ENCODE results near the gene PNPLA8. TPM values are rescaled to one million over a fixed set of nuclear protein-coding genes. Genes with fewer than 3 reads are reported as not detected.

Gene PNPLA8
- total and polyA plus RNA-seq, 4 donors: 14.7 to 30.3 (median 23.0) TPM

DNA sequence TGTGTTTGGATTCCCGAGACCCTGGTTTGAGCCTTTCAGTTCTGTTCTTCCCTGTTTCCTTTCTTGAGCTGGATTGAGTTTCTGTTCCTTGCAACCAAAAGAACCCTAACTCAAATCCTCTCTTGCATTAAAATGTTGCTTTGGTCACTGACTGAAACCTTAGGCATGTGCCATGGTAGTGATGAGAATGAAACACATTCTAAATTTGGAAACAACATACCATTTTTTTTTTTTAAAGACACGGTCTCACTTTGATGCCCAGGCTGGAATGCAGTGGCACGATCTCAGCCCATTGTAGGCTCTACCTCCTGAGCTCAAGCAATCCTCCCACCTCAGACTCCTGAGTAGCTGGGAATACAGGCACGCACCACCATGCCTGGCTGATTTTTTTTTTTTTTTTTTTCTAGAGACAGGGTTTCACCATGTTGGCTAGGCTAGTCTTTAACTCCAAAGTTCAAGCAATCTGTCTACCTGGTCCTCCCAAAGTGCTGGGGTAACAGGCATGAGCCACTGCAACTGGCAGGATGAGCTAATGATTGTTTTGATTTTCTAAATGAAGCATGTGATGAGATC is 35.2 kb upstream of the PNPLA8 start:
- DNase-seq (ENCODE audit: low spot score): no peak
- Histone ChIP-seq H3K9me3 (ENCODE audit: control insufficient read depth in 4 of 4, low read length in 3 of 4) (peaks cover 2 to 8% (median 4%) of the 10 kb centered on the region in 4 donors), H3K27me3 (ENCODE audit: control insufficient read depth in 4 of 4, insufficient read depth in 4 of 4, low read length in 3 of 4) (no peaks in the 10 kb centered on the region), H3K36me3 (ENCODE audit: control insufficient read depth in 4 of 4, insufficient read depth in 3 of 4, low read depth in 1 of 4, low read length in 3 of 4) (peaks cover 0 to 4% (median 1%) of the 10 kb centered on the region in 4 donors), H3K9ac (ENCODE audit: low read depth in 1 of 2, low read length in 2 of 2) (no peak overlapping the region), H3K27ac (ENCODE audit: low read depth in 1 of 2, low read length in 2 of 2) (no peak overlapping the region), H3K4me1 (ENCODE audit: control insufficient read depth in 4 of 4, insufficient read depth in 4 of 4, low read length in 3 of 4) (peaks cover 0 to 3% (median 0%) of the 10 kb centered on the region in 4 donors), H3K4me3 (ENCODE audit: low read depth in 1 of 3, low read length in 3 of 3) (no peak overlapping the region)
- TF ChIP-seq RXRA (IDR thresholded peaks at IDR 0.05) (no peak), GABPA (IDR thresholded peaks at IDR 0.05 in 1 of 2, conservative IDR thresholded peaks at IDR 0.05 in 1 of 2) (no peak), FOXA2 (IDR thresholded peaks at IDR 0.05) (no peak), JUND (IDR thresholded peaks at IDR 0.05) (no peak), SP1 (IDR thresholded peaks at IDR 0.05) (no peak), FOXA1 (IDR thresholded peaks at IDR 0.05) (no peak), TAF1 (conservative IDR thresholded peaks at IDR 0.05) (no peak), YY1 (IDR thresholded peaks at IDR 0.05) (no peak), HNF4A (conservative IDR thresholded peaks at IDR 0.05) (no peak), RAD21 (IDR thresholded peaks at IDR 0.05) (no peak), EGR1 (IDR thresholded peaks at IDR 0.05; ENCODE audit: low read depth in 2 of 2) (no peak), NR2F2 (IDR thresholded peaks at IDR 0.05) (no peak), HNF4G (IDR thresholded peaks at IDR 0.05) (no peak)
- TF ChIP-seq, protein P1, sequence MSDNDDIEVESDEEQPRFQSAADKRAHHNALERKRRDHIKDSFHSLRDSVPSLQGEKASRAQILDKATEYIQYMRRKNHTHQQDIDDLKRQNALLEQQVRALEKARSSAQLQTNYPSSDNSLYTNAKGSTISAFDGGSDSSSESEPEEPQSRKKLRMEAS (IDR thresholded peaks at IDR 0.05): no peak
- TF ChIP-seq, protein P2, sequence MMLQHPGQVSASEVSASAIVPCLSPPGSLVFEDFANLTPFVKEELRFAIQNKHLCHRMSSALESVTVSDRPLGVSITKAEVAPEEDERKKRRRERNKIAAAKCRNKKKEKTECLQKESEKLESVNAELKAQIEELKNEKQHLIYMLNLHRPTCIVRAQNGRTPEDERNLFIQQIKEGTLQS (IDR thresholded peaks at IDR 0.05): no peak
- TF ChIP-seq, protein P3, sequence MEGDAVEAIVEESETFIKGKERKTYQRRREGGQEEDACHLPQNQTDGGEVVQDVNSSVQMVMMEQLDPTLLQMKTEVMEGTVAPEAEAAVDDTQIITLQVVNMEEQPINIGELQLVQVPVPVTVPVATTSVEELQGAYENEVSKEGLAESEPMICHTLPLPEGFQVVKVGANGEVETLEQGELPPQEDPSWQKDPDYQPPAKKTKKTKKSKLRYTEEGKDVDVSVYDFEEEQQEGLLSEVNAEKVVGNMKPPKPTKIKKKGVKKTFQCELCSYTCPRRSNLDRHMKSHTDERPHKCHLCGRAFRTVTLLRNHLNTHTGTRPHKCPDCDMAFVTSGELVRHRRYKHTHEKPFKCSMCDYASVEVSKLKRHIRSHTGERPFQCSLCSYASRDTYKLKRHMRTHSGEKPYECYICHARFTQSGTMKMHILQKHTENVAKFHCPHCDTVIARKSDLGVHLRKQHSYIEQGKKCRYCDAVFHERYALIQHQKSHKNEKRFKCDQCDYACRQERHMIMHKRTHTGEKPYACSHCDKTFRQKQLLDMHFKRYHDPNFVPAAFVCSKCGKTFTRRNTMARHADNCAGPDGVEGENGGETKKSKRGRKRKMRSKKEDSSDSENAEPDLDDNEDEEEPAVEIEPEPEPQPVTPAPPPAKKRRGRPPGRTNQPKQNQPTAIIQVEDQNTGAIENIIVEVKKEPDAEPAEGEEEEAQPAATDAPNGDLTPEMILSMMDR (IDR thresholded peaks at IDR 0.05; ENCODE audit: low read depth, low read length, missing input control): no peak
- TF ChIP-seq, protein P4, sequence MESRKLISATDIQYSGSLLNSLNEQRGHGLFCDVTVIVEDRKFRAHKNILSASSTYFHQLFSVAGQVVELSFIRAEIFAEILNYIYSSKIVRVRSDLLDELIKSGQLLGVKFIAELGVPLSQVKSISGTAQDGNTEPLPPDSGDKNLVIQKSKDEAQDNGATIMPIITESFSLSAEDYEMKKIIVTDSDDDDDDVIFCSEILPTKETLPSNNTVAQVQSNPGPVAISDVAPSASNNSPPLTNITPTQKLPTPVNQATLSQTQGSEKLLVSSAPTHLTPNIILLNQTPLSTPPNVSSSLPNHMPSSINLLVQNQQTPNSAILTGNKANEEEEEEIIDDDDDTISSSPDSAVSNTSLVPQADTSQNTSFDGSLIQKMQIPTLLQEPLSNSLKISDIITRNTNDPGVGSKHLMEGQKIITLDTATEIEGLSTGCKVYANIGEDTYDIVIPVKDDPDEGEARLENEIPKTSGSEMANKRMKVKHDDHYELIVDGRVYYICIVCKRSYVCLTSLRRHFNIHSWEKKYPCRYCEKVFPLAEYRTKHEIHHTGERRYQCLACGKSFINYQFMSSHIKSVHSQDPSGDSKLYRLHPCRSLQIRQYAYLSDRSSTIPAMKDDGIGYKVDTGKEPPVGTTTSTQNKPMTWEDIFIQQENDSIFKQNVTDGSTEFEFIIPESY (IDR thresholded peaks at IDR 0.05): no peak
- TF ChIP-seq, protein P5, sequence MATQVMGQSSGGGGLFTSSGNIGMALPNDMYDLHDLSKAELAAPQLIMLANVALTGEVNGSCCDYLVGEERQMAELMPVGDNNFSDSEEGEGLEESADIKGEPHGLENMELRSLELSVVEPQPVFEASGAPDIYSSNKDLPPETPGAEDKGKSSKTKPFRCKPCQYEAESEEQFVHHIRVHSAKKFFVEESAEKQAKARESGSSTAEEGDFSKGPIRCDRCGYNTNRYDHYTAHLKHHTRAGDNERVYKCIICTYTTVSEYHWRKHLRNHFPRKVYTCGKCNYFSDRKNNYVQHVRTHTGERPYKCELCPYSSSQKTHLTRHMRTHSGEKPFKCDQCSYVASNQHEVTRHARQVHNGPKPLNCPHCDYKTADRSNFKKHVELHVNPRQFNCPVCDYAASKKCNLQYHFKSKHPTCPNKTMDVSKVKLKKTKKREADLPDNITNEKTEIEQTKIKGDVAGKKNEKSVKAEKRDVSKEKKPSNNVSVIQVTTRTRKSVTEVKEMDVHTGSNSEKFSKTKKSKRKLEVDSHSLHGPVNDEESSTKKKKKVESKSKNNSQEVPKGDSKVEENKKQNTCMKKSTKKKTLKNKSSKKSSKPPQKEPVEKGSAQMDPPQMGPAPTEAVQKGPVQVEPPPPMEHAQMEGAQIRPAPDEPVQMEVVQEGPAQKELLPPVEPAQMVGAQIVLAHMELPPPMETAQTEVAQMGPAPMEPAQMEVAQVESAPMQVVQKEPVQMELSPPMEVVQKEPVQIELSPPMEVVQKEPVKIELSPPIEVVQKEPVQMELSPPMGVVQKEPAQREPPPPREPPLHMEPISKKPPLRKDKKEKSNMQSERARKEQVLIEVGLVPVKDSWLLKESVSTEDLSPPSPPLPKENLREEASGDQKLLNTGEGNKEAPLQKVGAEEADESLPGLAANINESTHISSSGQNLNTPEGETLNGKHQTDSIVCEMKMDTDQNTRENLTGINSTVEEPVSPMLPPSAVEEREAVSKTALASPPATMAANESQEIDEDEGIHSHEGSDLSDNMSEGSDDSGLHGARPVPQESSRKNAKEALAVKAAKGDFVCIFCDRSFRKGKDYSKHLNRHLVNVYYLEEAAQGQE (IDR thresholded peaks at IDR 0.05): no peak
- whole genome bisulfite sequencing: 96% methylated on average over 4 of the region's 4 CpGs
